K562 (cell line): ENCODE measurements around the gene MID2. TPM values are rescaled to one million over a fixed set of nuclear protein-coding genes. Genes with fewer than 3 reads are reported as not detected.

Experiments
- ATAC-seq: fragments of 200-7000 bp; cut with Tn5 transposase; 3 replicates; pipeline ENCODE4 v1.9.1; 2020; ENCODE audit warnings: moderate library complexity
- BruUV-seq: library from RNA; stranded (reverse); fragments of 400-500 nt; replicated peaks from 2 replicates; lab custom pipeline; 2021; lab: Mats Ljungman, UMichigan
- CTCF ChIA-PET: fragments of 300-600 bp; formaldehyde crosslinking; extraction: SDS; loops from one replicate; lab custom pipeline; 2021; ENCODE audit warnings: low intra/inter-chr PET ratio; lab: Yijun Ruan, JAX
- POLR2A ChIA-PET: fragments of 300-600, 350-650 bp; sonication (Branson Sonifier 250); formaldehyde crosslinking; extraction: SDS; loops from one replicate; lab custom pipeline; 2021; ENCODE audit warnings: antibody characterized with exemption, inconsistent platforms; lab: Yijun Ruan, JAX
- DNase-seq, 4 experiments: peaks; one replicate each; pipeline versions ENCODE4 v3.0.0 to v3.0.0-alpha.2; 2011 to 2018; ENCODE audit warnings: low spot score in 3 of 4, mixed read lengths in 3 of 4; ENCODE audit errors: extremely low read depth in 1 of 4
- FAIRE-seq: peaks from 2 replicates; lab custom pipeline; 2011; peaks lifted over from hg19 to GRCh38; lab: Jason Lieb, UNC
- H2AFZ ChIP-seq: 2 replicates; pipeline ENCODE4 v1.6.0; 2011; ENCODE audit warnings: low read depth, low read length, control low read depth, inconsistent platforms
- H3K27ac ChIP-seq: fragments of 200-600 bp; 3 replicates; pipeline ENCODE4 v1.8.0; 2011; ENCODE audit warnings: low read depth, mild to moderate bottlenecking, control low read depth, inconsistent platforms, low read length, moderate library complexity, mixed read lengths; ENCODE audit errors: extremely low read depth
- H3K27me3 ChIP-seq, 2 experiments: fragments of 300-600 bp in 1 of 2; 2 replicates in 1 of 2; 3 replicates in 1 of 2; pipeline versions ENCODE4 v1.6.0 to v1.8.0; 2011; ENCODE audit warnings: inconsistent platforms in 2 of 2, low read length in 2 of 2, mild to moderate bottlenecking in 1 of 2, mixed read lengths in 1 of 2, moderate library complexity in 1 of 2; ENCODE audit not compliant: control insufficient read depth in 2 of 2, insufficient read depth in 2 of 2
- H3K36me3 ChIP-seq: fragments of 300-600 bp; 3 replicates; pipeline ENCODE4 v1.8.0; 2011; ENCODE audit warnings: mild to moderate bottlenecking, low read length, inconsistent platforms; ENCODE audit not compliant: control insufficient read depth, insufficient read depth
- H3K4me1 ChIP-seq, 2 experiments: fragments of 200-600 bp in 1 of 2; replicated peaks in 1 of 2; 2 replicates in 1 of 2; 3 replicates in 1 of 2; pipeline versions ENCODE4 v1.5.1 to v1.8.0; 2011; ENCODE audit warnings: inconsistent platforms in 2 of 2, low read length in 2 of 2, mild to moderate bottlenecking in 1 of 2, mixed read lengths in 1 of 2, moderate library complexity in 1 of 2; ENCODE audit not compliant: control insufficient read depth in 2 of 2, insufficient read depth in 2 of 2
- H3K4me2 ChIP-seq: 2 replicates; pipeline ENCODE4 v1.6.1; 2011; ENCODE audit warnings: low read length, control low read depth, inconsistent platforms, mixed read lengths; ENCODE audit not compliant: insufficient read depth
- H3K4me3 ChIP-seq: fragments of 200-600 bp; sonication (generic), shearing (Covaris generic); 2 replicates; pipeline ENCODE4 v1.5.1; 2016; ENCODE audit warnings: control low read depth, inconsistent platforms
- H3K79me2 ChIP-seq: fragments of 200-600 bp; 3 replicates; pipeline ENCODE4 v1.8.0; 2011; ENCODE audit warnings: low read length, inconsistent platforms; ENCODE audit not compliant: control insufficient read depth, insufficient read depth
- H3K9ac ChIP-seq, 2 experiments: 2 replicates each; pipeline versions ENCODE4 v1.6.0 to v1.6.1; 2011; ENCODE audit warnings: low read depth in 2 of 2, low read length in 2 of 2, control low read depth in 1 of 2, inconsistent platforms in 1 of 2, mild to moderate bottlenecking in 1 of 2, mixed read lengths in 1 of 2; ENCODE audit not compliant: insufficient read depth in 1 of 2
- H3K9me1 ChIP-seq: one replicate; pipeline ENCODE4 v1.6.0; 2011; ENCODE audit warnings: inconsistent platforms, mild to moderate bottlenecking, low read length, moderate library complexity; ENCODE audit not compliant: control insufficient read depth, insufficient read depth
- H3K9me3 ChIP-seq: replicated peaks from 2 replicates; pipeline ENCODE4 v1.5.1; 2011; ENCODE audit warnings: low read depth, low read length, inconsistent platforms; ENCODE audit not compliant: control insufficient read depth, insufficient read depth
- H4K20me1 ChIP-seq: replicated peaks from 2 replicates; pipeline ENCODE4 v1.6.1; 2011; ENCODE audit warnings: low read length, inconsistent platforms, mixed read lengths; ENCODE audit not compliant: control insufficient read depth, insufficient read depth
- NFIC ChIP-seq: fragments of 450-650 bp; IDR thresholded peaks from 2 replicates; pipeline ENCODE4 v1.6.1; 2017; ENCODE audit warnings: mild to moderate bottlenecking, inconsistent platforms
- PHB2 ChIP-seq: fragments of 450-650 bp; IDR thresholded peaks from 2 replicates; pipeline ENCODE4 v1.6.1; 2017; ENCODE audit warnings: low read depth
- POLR2AphosphoS2 ChIP-seq: IDR thresholded peaks from 2 replicates; pipeline ENCODE4 v1.6.1; 2012; ENCODE audit warnings: low read length, improper control_type of control experiment
- SRSF1 ChIP-seq: fragments of 200-400 bp; formaldehyde crosslinking; IDR thresholded peaks from 2 replicates; pipeline ENCODE4 v1.6.1; 2017; ENCODE audit warnings: mild to moderate bottlenecking, low read depth, low read length, moderate library complexity
- TBL1XR1 ChIP-seq, 2 experiments: IDR thresholded peaks; 2 replicates each; pipeline ENCODE4 v1.6.1; 2012; ENCODE audit warnings: improper control_type of control experiment in 2 of 2, low read length in 2 of 2, mild to moderate bottlenecking in 1 of 2
- ZNF766 ChIP-seq: fragments of 200-800 bp; sonication (Bioruptor generic); conservative IDR thresholded peaks from 2 replicates; pipeline ENCODE4 v1.6.1; 2016; ENCODE audit warnings: missing genetic modification characterization, missing compliant biosample characterization
- WGBS: fragments of 100-300 bp; shearing (Covaris generic); methylation state at CpG from one replicate; pipeline ENCODE4 v1.1.6; 2016; ENCODE audit warnings: low coverage, mixed read lengths; ENCODE audit not compliant: insufficient coverage; ENCODE audit errors: missing lambda C conversion rate; 5-methylcytosine and 5-hydroxymethylcytosine counted together
- in situ Hi-C: fragments of 300-500 bp; cut with MboI; formaldehyde crosslinking; loops from 4 replicates; pipeline ENCODE4 v1.15.0; 2018; ENCODE audit warnings: inconsistent platforms, mixed read lengths
- intact Hi-C: fragments of 100-400 bp; cut with micrococcal nuclease; formaldehyde crosslinking; loops from 2 replicates; pipeline ENCODE4 v1.14.2; 2022
- polyA plus RNA-seq, 8 experiments: library from polyadenylated mRNA; depleted of rRNA in 4 of 8; stranded (reverse) in 5 of 8; unstranded in 3 of 8; fragments of >200 nt; fragmentation: Nextera tagmentation in 2 of 8; fragmentation: Illumina TruSeq in 1 of 8; extraction: Ambion mirVana in 2 of 8; extraction: Trizol in 1 of 8; gene quantifications; 2 replicates each; pipeline versions ENCODE4 v1.2.1 to v1.2.3, GENCODE V29; 2011 to 2014; ENCODE audit warnings: inconsistent platforms in 1 of 8, missing spikeins in 1 of 8
- total RNA-seq, 7 experiments: library from RNA; depleted of rRNA in 6 of 7; stranded (reverse); fragments of >200 nt in 6 of 7; fragmentation: Illumina TruSeq in 2 of 7; extraction: Trizol in 2 of 7; gene quantifications; 2 replicates each; pipeline versions ENCODE4 v1.2.1 to v1.2.3, GENCODE V29; 2011 to 2021; ENCODE audit warnings: low replicate concordance in 1 of 7
- TF ChIP-seq, protein P1 (sequence below): fragments of 250-450 bp; sonication (Bioruptor Pico); IDR thresholded peaks from 2 replicates; pipeline ENCODE4 v1.5.0; 2021

MID2 gene
- total and polyA plus RNA-seq, 9 of the 15 experiments (the other 6 are each of a cell fraction or from before 2014, with no cell fraction given) = 0.07 TPM; not detected in 8

DNA sequence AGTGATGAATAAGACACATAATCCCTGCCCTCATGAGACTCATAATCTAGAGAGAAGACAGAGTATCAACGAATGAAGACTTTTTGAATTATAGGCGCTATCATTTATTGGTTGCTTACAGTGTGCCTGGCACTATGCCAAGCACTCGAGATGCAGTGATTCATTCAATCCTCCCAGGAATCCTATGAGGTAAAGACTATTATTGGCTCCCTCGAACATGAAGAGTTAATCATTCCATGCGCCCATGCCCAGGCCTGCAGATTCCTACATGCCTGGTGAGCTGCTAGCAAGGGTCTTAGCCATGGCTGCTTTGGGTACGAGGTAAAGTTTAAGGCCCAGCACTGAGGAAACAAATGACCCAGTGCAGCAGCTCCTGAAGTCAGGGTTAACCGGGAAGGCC lies 109.5 kb downstream of the MID2 start:
- BruUV-seq = no TSS peak
- FAIRE-seq (no peak), DNase-seq (no peak), ATAC-seq (no peak)
- Histone ChIP-seq H3K9ac (no peak overlapping the region), H3K27ac (no peak overlapping the region), H3K27me3 (peaks cover 0 to 11% of the 10 kb centered on the region in 2 experiments; a peak in 1 of 5 replicates), H3K4me1 (no peaks in the 10 kb centered on the region), H3K4me2 (no peak overlapping the region), H3K9me3 (no peaks in the 10 kb centered on the region), H3K79me2 (no peaks in the 10 kb centered on the region), H3K9me1 (no peaks in the 10 kb centered on the region), H4K20me1 (no peaks in the 10 kb centered on the region), H3K36me3 (no peaks in the 10 kb centered on the region), H3K4me3 (no peak overlapping the region), H2AFZ (no peak overlapping the region)
- ChIA-PET CTCF (no interaction called here), POLR2A (no interaction called here)
- in situ Hi-C loops = no loop called here
- 0% methylated on average over 7 of the region's 7 CpGs for WGBS
- intact Hi-C loops = no loop called here
- TF ChIP-seq NFIC (peak; percentile 86), ZNF766 (no peak)

DNA sequence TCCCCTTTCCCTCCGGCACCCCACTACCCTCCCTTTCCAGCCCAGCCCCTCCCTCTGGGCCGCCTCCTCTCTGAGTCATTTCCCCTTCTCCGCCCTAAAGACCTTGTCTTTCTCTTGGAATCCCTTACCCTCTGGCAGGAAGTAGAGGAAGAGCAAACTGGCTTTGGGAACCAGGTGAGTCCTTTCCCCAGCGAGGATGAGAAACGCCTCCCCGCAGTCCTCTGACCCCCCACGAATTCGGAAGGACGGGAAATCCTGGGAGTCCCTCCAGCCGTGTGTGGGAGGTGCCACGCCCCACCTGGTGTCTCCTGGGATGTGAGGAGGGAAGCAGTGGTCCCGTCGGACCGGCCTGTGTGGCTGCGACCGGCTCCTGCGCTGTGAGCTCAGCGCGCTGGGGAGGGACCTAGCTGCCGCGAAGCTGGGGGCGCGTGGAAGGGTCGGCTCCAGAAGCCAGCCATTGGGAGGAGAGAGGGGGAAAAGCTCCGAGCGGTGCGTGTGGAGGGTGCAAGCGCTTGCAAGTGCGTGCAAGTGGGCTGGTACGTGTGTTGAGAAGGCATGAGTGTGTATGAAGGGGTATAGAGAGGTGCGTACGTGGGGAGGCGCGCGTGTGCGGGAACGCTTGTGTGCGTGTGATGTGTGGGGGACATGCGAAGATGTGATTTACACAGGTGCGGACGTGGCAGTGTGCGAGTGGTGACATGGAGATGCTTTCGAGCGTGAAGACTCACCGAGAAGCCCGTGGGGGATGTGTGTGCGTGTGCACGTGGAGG lies 110.2 kb downstream of the MID2 start:
- BruUV-seq = no TSS peak
- in situ Hi-C loops = no loop called here
- POLR2A ChIA-PET = no interaction called here
- ATAC-seq (no peak), DNase-seq (no peak), FAIRE-seq (no peak)
- no peaks in the 10 kb centered on the region for H3K79me2 ChIP-seq
- TF ChIP-seq POLR2AphosphoS2 = no peak
- TF ChIP-seq TBL1XR1 (IDR thresholded peaks at IDR 0.05; ENCODE audit: low read length in 2 of 2) = no peak
- TF ChIP-seq, protein P1, sequence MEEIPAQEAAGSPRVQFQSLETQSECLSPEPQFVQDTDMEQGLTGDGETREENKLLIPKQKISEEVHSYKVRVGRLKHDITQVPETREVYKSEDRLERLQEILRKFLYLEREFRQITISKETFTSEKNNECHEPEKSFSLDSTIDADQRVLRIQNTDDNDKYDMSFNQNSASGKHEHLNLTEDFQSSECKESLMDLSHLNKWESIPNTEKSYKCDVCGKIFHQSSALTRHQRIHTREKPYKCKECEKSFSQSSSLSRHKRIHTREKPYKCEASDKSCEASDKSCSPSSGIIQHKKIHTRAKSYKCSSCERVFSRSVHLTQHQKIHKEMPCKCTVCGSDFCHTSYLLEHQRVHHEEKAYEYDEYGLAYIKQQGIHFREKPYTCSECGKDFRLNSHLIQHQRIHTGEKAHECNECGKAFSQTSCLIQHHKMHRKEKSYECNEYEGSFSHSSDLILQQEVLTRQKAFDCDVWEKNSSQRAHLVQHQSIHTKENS (CRISPR knock-in tag) = no peak
- no peak for TF ChIP-seq SRSF1
- no peak for TF ChIP-seq PHB2
- WGBS = 9% methylated on average over 21 of the region's 48 CpGs
- no peaks in the 10 kb centered on the region for H3K9me1 ChIP-seq
- intact Hi-C loops = no loop called here
- H4K20me1 ChIP-seq = no peaks in the 10 kb centered on the region
- H3K27me3 ChIP-seq = peaks cover 0 to 11% of the 10 kb centered on the region in 2 experiments; a peak in 1 of 5 replicates
- H3K27ac ChIP-seq = no peak overlapping the region
- H3K9ac ChIP-seq = no peak overlapping the region
- H3K4me2 ChIP-seq = no peak overlapping the region
- H2AFZ ChIP-seq = no peak overlapping the region
- no peaks in the 10 kb centered on the region for H3K4me1 ChIP-seq
- CTCF ChIA-PET = no interaction called here
- no peaks in the 10 kb centered on the region for H3K9me3 ChIP-seq
- H3K4me3 ChIP-seq = no peak overlapping the region
- no peaks in the 10 kb centered on the region for H3K36me3 ChIP-seq
